ENCODE measurements around the gene NABP2. TPM values are rescaled to one million over a fixed set of nuclear protein-coding genes. Genes with fewer than 3 reads are reported as not detected.

NABP2 gene
- total and polyA plus RNA-seq, 2 of the 4 experiments (the other 2 are of a cell fraction) = 29.2 to 37.4 TPM

- H2AK9ac ChIP-seq (replicated peaks; ENCODE audit: low read depth, low read length, poor library complexity) = peak overlapping the region; percentile 26
- peak overlapping the region; percentile 47 for H3K4ac ChIP-seq (ENCODE audit: low read depth, low read length)
- no peak for ATAC-seq (ENCODE audit: low read depth)
- H3K79me1 ChIP-seq (ENCODE audit: low read depth in 1 of 2, low read length in 2 of 2) = peaks cover 26 to 40% of the 10 kb centered on the region in 2 experiments
- peak overlapping the region; percentile 74 for H3K4me2 ChIP-seq (ENCODE audit: low read depth, low read length)
- peak overlapping the region; percentile 36; the same call in 1 of the 2 replicates for H3K18ac ChIP-seq (ENCODE audit: low read depth, low read length)
- peak overlapping the region; percentile 81 to 88 for H4K8ac ChIP-seq (ENCODE audit: low read depth in 2 of 2, low read length in 2 of 2)
- TF ChIP-seq MXI1 (IDR thresholded peaks at IDR 0.05; ENCODE audit: borderline replicate concordance, low read depth, low read length) = 0 out of 2 replicates have a peak, but pooled peaks have one; percentile 8
- TF ChIP-seq SMC3 (IDR thresholded peaks at IDR 0.05; ENCODE audit: low read depth, low read length) = no peak
- TF ChIP-seq, protein P1, sequence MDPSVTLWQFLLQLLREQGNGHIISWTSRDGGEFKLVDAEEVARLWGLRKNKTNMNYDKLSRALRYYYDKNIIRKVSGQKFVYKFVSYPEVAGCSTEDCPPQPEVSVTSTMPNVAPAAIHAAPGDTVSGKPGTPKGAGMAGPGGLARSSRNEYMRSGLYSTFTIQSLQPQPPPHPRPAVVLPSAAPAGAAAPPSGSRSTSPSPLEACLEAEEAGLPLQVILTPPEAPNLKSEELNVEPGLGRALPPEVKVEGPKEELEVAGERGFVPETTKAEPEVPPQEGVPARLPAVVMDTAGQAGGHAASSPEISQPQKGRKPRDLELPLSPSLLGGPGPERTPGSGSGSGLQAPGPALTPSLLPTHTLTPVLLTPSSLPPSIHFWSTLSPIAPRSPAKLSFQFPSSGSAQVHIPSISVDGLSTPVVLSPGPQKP (IDR thresholded peaks at IDR 0.05; ENCODE audit: borderline replicate concordance, low read depth, low read length) = no peak
- H2AFZ ChIP-seq (replicated peaks; ENCODE audit: low read length, poor library complexity) = peak overlapping the region; percentile 97
- intact Hi-C loops (cut with micrococcal nuclease) = loop anchor here (2.0 kb wide), 2 partner anchors 140 to 206 kb away; partner anchors contain the start of gene ZC3H10
- peak overlapping the region; percentile 89 for H2BK5ac ChIP-seq (ENCODE audit: low read depth, low read length, poor library complexity, severe bottlenecking)
- no TSS peak for BruUV-seq (replicated peaks)
- POLR2A ChIA-PET (ENCODE audit: unreplicated experiment) = interaction anchor here (1.1 kb wide), 1 partner anchor 37 kb away, joined by 4 read pairs; the partner anchor contains the start of gene RNF41
- peak overlapping the region; percentile 25; the same call in 1 of the 2 replicates for H3K23ac ChIP-seq (ENCODE audit: low read depth, low read length)
- peaks cover 29% of the 10 kb centered on the region for H3K36me3 ChIP-seq (ENCODE audit: control insufficient read depth, insufficient read depth, low read length)
- H3K4me3 ChIP-seq (ENCODE audit: insufficient read depth, low read depth, low read length) = peak overlapping the region; percentile 94
- H2BK15ac ChIP-seq (ENCODE audit: low read depth, low read length) = peak overlapping the region; percentile 23; the same call in 1 of the 3 replicates
- WGBS, 2 experiments (ENCODE audit: extremely low coverage in 2 of 2, insufficient read length in 1 of 2) = 9% methylated on average over 4 of the region's 9 CpGs; no CpG with 5 or more reads in 1 of the 2 experiments
- in situ Hi-C loops (cut with MboI; ENCODE audit: low sequenced_read_pairs) = no loop called here
- no peak for DNase-seq
- peak overlapping the region; percentile 69 for H4K5ac ChIP-seq (ENCODE audit: low read depth, low read length)
- dilution Hi-C loops (cut with HindIII; ENCODE audit: low sequenced_read_pairs, unreplicated experiment) = no loop called here
- H3K9me3 ChIP-seq (ENCODE audit: control insufficient read depth, insufficient read depth, low read length) = no peaks in the 10 kb centered on the region
- peaks cover 22% of the 10 kb centered on the region for H3K4me1 ChIP-seq (ENCODE audit: control insufficient read depth, insufficient read depth, low read length)
- H4K20me1 ChIP-seq (ENCODE audit: insufficient read depth, low read length) = peaks cover 31% of the 10 kb centered on the region
- no peaks in the 10 kb centered on the region for H3K27me3 ChIP-seq (ENCODE audit: control insufficient read depth, insufficient read depth, low read length)
- peak overlapping the region; percentile 21 for H3K14ac ChIP-seq (replicated peaks; ENCODE audit: low read depth, low read length)
- H4K91ac ChIP-seq (ENCODE audit: insufficient read depth, low read depth, low read length) = no peak overlapping the region; the same call in 1 of the 2 replicates
- peak overlapping the region; percentile 60; the same call in 1 of the 2 replicates for H2BK120ac ChIP-seq (ENCODE audit: low read depth, low read length)
- CTCF ChIA-PET = interaction anchor here (0.6 to 1.2 kb wide), 4 partner anchors 26 to 70 kb away, joined by 3 read pairs; partner anchors contain the start of gene SMARCC2
- H3K56ac ChIP-seq (ENCODE audit: extremely low read depth, insufficient read depth, low read length) = peak overlapping the region; percentile 75
- peak overlapping the region; percentile 85 for H3K9ac ChIP-seq (ENCODE audit: low read depth, low read length)
- 0 out of 2 replicates have a peak overlapping the region, but pooled peaks have one; percentile 13 for H2BK20ac ChIP-seq (ENCODE audit: low read depth, low read length)
- H2AK5ac ChIP-seq (ENCODE audit: low read depth, low read length) = peak overlapping the region; percentile 20; the same call in 1 of the 2 replicates
- H3K27ac ChIP-seq (ENCODE audit: insufficient read depth, low read length) = peak overlapping the region; percentile 94
- peaks cover 27% of the 10 kb centered on the region for H3K9me1 ChIP-seq (ENCODE audit: insufficient read depth, low read length)
These were observed 34.7 kb downstream of the NABP2 start for GRCh38 chr12:56258820-56259183.
